ENCODE results near the gene PPP5C. TPM values are rescaled to one million over a fixed set of nuclear protein-coding genes. Genes with fewer than 3 reads are reported as not detected.
A peak's percentile ranks its signal among the peaks of the same experiment; 100 is the strongest.
"Not testable (repeated sequence)": the region's sequence is repeated elsewhere in the genome, so short reads cannot be mapped to it uniquely, and the experiment has no call there.

Gene PPP5C
- total and polyA plus RNA-seq, 9 of the 15 experiments (the other 6 are each of a cell fraction or from before 2014, with no cell fraction given): 1.9 to 166 (median 108) TPM

DNA sequence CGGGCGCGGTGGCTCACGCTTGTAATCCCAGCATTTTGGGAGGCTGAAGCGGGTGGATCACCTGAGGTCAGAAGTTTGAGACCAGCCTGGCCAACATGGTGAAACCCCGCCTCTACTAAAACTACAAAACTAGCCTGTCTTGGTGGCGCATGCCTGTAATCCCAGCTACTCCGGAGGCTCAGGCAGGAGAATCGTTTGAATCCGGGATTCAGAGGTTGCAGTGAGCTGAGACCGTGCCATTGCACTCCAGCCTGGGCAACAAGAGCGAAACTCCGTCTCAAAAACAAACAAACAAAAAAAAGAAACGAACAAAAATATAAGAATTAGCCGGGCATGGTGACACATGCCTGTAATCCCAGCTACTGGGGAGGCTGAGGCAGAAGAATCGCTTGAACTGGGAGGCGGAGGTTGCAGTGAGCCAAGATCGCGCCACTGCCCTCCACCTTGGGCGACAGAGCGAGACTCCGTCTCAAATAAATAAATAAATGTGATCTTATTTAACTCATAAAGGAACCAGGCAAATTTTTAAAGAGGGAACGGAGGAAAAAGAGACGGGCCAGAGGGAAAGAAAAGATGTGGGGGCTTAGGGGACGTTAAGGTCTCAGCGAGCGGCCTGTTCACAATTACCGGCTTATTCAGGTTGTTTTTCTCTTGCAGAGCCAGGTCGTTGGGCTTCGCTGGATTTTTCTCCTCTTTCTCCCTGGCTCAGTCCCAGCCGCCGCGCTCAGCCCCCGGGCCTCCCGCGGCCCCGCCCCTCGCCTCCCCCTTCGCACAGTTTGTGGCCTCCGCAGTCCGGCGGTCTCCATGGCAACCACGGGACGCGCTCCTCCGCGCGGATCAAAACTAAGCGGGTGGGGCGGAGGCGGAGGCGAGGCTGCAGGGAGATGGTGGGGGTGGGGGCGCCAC is 69.2 kb downstream of the PPP5C start (continued):
- TF ChIP-seq JUND (IDR thresholded peaks at IDR 0.05; ENCODE audit: borderline replicate concordance, low read depth, low read length) (peak; percentile 33; the same call in 1 of the 2 replicates), HNRNPLL (IDR thresholded peaks at IDR 0.05; ENCODE audit: low read depth, low read length, poor library complexity, severe bottlenecking) (peak; percentile 96), REST (IDR thresholded peaks at IDR 0.05; ENCODE audit: borderline replicate concordance) (peak; percentile 33; the same call in 1 of the 2 replicates), HDAC3 (IDR thresholded peaks at IDR 0.05; ENCODE audit: borderline replicate concordance, partially characterized antibody) (peak; percentile 75), RBBP5 (IDR thresholded peaks at IDR 0.05; ENCODE audit: borderline replicate concordance, insufficient read depth, low read length, poor library complexity, severe bottlenecking) (peak; percentile 66), MCM7 (IDR thresholded peaks at IDR 0.05) (0 out of 4 replicates have a peak, but pooled peaks of 1 of the 2 experiments have one; percentile 37), PKNOX1 (IDR thresholded peaks at IDR 0.05) (0 out of 2 replicates have a peak, but pooled peaks have one; percentile 9), HMGN3 (IDR thresholded peaks at IDR 0.05; ENCODE audit: borderline replicate concordance, extremely low read depth, insufficient read length, low read depth, low read length) (peak; percentile 93), MXI1 (IDR thresholded peaks at IDR 0.05; ENCODE audit: low read depth, low read length) (0 out of 2 replicates have a peak, but pooled peaks have one; percentile 41)
- not testable (repeated sequence) for TF ChIP-seq JUND (tag; IDR thresholded peaks at IDR 0.05; ENCODE audit: borderline replicate concordance, low read depth, low read length); REST (CRISPR knock-in tag; IDR thresholded peaks at IDR 0.05; ENCODE audit: low read depth)
- TF ChIP-seq, protein P1, sequence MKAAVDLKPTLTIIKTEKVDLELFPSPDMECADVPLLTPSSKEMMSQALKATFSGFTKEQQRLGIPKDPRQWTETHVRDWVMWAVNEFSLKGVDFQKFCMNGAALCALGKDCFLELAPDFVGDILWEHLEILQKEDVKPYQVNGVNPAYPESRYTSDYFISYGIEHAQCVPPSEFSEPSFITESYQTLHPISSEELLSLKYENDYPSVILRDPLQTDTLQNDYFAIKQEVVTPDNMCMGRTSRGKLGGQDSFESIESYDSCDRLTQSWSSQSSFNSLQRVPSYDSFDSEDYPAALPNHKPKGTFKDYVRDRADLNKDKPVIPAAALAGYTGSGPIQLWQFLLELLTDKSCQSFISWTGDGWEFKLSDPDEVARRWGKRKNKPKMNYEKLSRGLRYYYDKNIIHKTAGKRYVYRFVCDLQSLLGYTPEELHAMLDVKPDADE (conservative IDR thresholded peaks at IDR 0.05; ENCODE audit: control insufficient read depth, low read depth, low read length): 0 out of 2 replicates have a peak, but pooled peaks have one; percentile 5
